Endothelial cell of umbilical vein (primary cell): Measurements from ENCODE around the gene VIP.

Source experiments
- MYC ChIP-seq: IDR thresholded peaks from one replicate; pipeline ENCODE4 v1.6.1; 2011; ENCODE audit warnings: mild to moderate bottlenecking, low read depth, low read length
- POLR2A ChIP-seq: IDR thresholded peaks from 2 replicates; pipeline ENCODE4 v1.6.1; 2012; ENCODE audit warnings: low read depth, mild to moderate bottlenecking, control low read depth, low read length
- TF ChIP-seq, protein P1 (sequence below), 2 donors: IDR thresholded peaks; 1 replicate in 1 of 2; 2 replicates in 1 of 2; pipeline ENCODE4 v1.5.1; 2011; ENCODE audit warnings: low read length in 2 of 2, mild to moderate bottlenecking in 2 of 2, moderate library complexity in 2 of 2, control low read depth in 1 of 2, inconsistent platforms in 1 of 2, low read depth in 1 of 2; ENCODE audit not compliant: insufficient read depth in 1 of 2; ENCODE audit errors: extremely low read depth in 1 of 2

DNA sequence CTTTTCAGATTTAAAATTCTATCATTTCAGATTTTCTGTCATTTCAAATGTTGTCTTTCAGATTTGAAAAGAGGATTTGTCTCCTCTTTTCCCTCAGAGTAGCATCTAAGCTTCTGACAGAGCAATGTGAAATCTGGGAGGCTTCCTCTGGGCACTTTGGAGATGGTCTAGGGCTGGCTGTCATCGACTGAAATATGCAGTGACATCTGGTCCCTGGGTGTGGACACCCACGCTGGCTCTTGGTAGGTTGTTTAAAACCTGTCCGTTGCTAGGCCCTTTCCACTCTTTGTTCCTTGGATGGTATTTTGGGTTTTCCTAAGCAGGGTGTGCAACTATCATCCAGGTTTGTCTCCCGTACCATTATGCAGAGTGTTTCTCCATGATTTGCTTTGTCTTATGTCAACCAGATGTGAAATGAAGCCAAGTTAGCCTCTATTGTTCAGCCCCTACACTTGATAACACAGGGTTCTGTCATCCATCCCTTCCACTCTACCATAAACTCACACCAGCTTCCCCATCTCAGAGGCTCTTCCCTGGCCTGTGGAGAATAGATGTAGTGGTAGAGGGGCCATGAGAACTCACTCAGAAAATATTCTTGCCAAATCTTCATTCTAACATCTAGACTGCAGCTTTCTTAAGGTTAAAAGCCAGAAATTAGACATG, 5.0 kb upstream of the VIP start:
- TF ChIP-seq MYC: no peak
- TF ChIP-seq, protein P1, sequence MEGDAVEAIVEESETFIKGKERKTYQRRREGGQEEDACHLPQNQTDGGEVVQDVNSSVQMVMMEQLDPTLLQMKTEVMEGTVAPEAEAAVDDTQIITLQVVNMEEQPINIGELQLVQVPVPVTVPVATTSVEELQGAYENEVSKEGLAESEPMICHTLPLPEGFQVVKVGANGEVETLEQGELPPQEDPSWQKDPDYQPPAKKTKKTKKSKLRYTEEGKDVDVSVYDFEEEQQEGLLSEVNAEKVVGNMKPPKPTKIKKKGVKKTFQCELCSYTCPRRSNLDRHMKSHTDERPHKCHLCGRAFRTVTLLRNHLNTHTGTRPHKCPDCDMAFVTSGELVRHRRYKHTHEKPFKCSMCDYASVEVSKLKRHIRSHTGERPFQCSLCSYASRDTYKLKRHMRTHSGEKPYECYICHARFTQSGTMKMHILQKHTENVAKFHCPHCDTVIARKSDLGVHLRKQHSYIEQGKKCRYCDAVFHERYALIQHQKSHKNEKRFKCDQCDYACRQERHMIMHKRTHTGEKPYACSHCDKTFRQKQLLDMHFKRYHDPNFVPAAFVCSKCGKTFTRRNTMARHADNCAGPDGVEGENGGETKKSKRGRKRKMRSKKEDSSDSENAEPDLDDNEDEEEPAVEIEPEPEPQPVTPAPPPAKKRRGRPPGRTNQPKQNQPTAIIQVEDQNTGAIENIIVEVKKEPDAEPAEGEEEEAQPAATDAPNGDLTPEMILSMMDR (IDR thresholded peaks at IDR 0.05; ENCODE audit: extremely low read depth in 1 of 2, insufficient read depth in 1 of 2, low read depth in 1 of 2, low read length in 2 of 2): no peak
- no peak for TF ChIP-seq POLR2A
